MM.1S (cell line): ENCODE data around the gene CTSL.
A peak's percentile ranks its signal among the peaks of the same experiment; 100 is the strongest.

ENCODE experiments used
- DNase-seq: peaks from one replicate; pipeline ENCODE4 v3.0.0-alpha.2; 2015
- H2AFZ ChIP-seq: fragments of 300-600 bp; sonication (generic); 2 replicates; pipeline ENCODE4 v1.6.0; 2016; ENCODE audit warnings: antibody characterized with exemption, low read length
- H3F3A ChIP-seq: fragments of 300-600 bp; sonication (generic); 2 replicates; pipeline ENCODE4 v1.6.1; 2016; ENCODE audit warnings: mild to moderate bottlenecking, antibody characterized with exemption, low read length, moderate library complexity, mixed read lengths; ENCODE audit not compliant: insufficient read depth
- H3K27ac ChIP-seq: fragments of 300-600 bp; sonication (generic); 2 replicates; pipeline ENCODE4 v1.5.1; 2016; ENCODE audit warnings: mild to moderate bottlenecking, low read length
- H3K27me3 ChIP-seq: fragments of 300-600 bp; sonication (generic); replicated peaks from 2 replicates; pipeline ENCODE4 v1.6.0; 2016; ENCODE audit warnings: low read length; ENCODE audit not compliant: insufficient read depth
- H3K36me3 ChIP-seq: fragments of 300-600 bp; sonication (generic); replicated peaks from 2 replicates; pipeline ENCODE4 v1.6.1; 2016; ENCODE audit warnings: mild to moderate bottlenecking, low read length, mixed read lengths; ENCODE audit not compliant: insufficient read depth
- H3K4me1 ChIP-seq: fragments of 300-600 bp; sonication (generic); 2 replicates; pipeline ENCODE4 v1.6.1; 2016; ENCODE audit warnings: low read length, mixed read lengths
- H3K4me2 ChIP-seq: fragments of 300-600 bp; sonication (generic); 2 replicates; pipeline ENCODE4 v1.6.0; 2016; ENCODE audit warnings: low read depth, low read length
- H3K4me3 ChIP-seq: fragments of 300-600 bp; sonication (generic); 2 replicates; pipeline ENCODE4 v1.5.1; 2016; ENCODE audit warnings: low read length, mixed read lengths
- H3K79me2 ChIP-seq: fragments of 300-600 bp; sonication (generic); 2 replicates; pipeline ENCODE4 v1.6.1; 2016; ENCODE audit warnings: mixed run types, low read length, mixed read lengths
- H3K9ac ChIP-seq: fragments of 300-600 bp; sonication (generic); 2 replicates; pipeline ENCODE4 v1.6.1; 2016; ENCODE audit warnings: low read length, mixed read lengths
- H3K9me2 ChIP-seq: fragments of 300-600 bp; sonication (generic); replicated peaks from 2 replicates; pipeline ENCODE4 v1.6.1; 2016; ENCODE audit warnings: mild to moderate bottlenecking, low read length, mixed read lengths; ENCODE audit not compliant: insufficient read depth
- H3K9me3 ChIP-seq: fragments of 300-600 bp; sonication (generic); replicated peaks from 2 replicates; pipeline ENCODE4 v1.6.1; 2016; ENCODE audit warnings: mild to moderate bottlenecking, low read length, mixed read lengths; ENCODE audit not compliant: insufficient read depth
- H4K20me1 ChIP-seq: fragments of 300-600 bp; sonication (generic); 2 replicates; pipeline ENCODE4 v1.6.1; 2016; ENCODE audit warnings: mild to moderate bottlenecking, low read length, moderate library complexity, mixed read lengths; ENCODE audit not compliant: insufficient read depth
- EZH2 ChIP-seq: fragments of 300-600 bp; sonication (generic); optimal IDR thresholded peaks from 2 replicates; pipeline ENCODE3; 2017; ENCODE audit warnings: low read depth, mild to moderate bottlenecking, antibody characterized with exemption, low read length, mixed read lengths
- EZH2phosphoT487 ChIP-seq: fragments of 300-600 bp; sonication (generic); IDR thresholded peaks from 2 replicates; pipeline ENCODE4 v1.6.1; 2018; ENCODE audit warnings: antibody characterized with exemption, low read length
- TF ChIP-seq, protein P1 (sequence below): fragments of 300-600 bp; sonication (generic); IDR thresholded peaks from 2 replicates; pipeline ENCODE4 v1.5.1; 2016; ENCODE audit warnings: antibody characterized with exemption, low read length, mixed read lengths

CTSL gene

DNA sequence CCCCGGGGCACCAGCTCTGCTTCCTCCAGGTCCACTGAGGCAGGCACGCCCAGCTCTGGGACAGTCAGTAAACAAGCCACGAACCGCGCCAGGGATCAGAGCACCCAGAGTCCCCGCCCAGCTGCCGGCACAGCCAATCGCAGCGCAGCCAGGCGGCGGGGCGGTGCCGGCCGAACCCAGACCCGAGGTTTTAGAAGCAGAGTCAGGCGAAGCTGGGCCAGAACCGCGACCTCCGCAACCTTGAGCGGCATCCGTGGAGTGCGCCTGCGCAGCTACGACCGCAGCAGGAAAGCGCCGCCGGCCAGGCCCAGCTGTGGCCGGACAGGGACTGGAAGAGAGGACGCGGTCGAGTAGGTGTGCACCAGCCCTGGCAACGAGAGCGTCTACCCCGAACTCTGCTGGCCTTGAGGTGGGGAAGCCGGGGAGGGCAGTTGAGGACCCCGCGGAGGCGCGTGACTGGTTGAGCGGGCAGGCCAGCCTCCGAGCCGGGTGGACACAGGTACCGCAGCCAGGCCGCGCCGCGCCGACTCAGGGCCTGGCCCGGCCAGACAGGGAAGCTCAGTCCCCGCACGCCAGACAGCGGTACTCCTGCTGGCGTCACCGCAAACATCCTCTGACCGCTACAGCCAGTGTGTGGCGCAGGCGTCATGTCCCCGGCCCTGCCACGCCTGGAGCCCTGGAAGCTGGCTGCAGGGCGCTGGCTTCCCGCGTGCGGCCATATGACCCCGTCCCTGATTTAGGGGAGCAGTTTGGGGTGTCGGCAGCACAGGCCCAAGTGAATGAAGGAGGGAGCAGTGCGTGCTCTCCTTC lies at the start of gene CTSL:
TSS of gene CTSL (plus strand) at position 220 of the 810 bp plus-strand sequence. CDS start 1,485 bp downstream, outside the sequence.
- Histone ChIP-seq H3K4me3 (peak within 1 kb of the TSS; percentile 82), H3K27ac (no peak within 1 kb of the TSS), H3K9me3 (no peaks in the 10 kb centered on the region)

DNA sequence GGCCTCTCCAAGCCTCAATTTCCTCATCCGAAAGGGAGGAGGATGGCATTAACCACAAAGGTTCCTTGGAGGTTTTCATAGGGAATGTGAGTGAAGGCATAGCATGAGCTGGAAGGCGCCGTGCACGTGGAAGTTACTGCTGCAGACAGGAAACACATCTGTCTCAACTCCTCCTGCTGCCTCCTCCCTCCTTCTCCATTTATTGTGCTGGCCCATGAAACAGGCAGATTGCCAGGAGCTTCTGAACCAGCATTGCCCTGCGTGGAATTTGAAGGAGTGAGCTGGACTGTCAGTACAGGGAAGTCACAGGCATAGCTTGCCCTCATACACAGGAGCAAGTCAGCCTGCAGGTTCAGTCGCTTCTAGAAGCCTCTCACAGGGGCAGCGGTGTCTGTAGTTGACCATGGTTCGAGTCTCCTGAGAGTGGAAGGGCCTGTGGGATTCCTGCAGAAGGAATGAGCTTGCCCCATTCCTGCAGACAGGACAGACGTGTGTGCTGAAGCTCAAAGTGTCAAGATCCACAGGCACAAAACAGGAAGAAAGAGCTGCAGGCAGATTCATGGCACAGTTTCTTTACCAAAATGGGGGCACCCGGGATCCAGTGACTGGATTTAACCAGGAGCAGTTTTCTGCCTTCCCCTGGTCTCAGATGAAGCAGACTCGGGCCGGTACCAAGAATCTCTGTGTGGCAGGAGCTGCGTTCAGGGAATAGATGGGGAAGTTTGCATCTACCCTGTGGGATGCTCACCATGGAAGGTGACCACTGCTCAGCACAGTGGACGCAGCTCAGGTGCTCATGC lies 48.7 kb upstream of the CTSL start:
- peaks cover 18% of the 10 kb centered on the region for H3K4me1 ChIP-seq
- H4K20me1 ChIP-seq: no peaks in the 10 kb centered on the region
- no peak overlapping the region for H3K27ac ChIP-seq
- H2AFZ ChIP-seq: no peak overlapping the region
- no peak overlapping the region for H3K4me3 ChIP-seq
- H3K9me3 ChIP-seq: no peaks in the 10 kb centered on the region
- H3K9ac ChIP-seq: no peak overlapping the region
- no peaks in the 10 kb centered on the region for H3K9me2 ChIP-seq
- no peaks in the 10 kb centered on the region for H3K79me2 ChIP-seq
- TF ChIP-seq, protein P1, sequence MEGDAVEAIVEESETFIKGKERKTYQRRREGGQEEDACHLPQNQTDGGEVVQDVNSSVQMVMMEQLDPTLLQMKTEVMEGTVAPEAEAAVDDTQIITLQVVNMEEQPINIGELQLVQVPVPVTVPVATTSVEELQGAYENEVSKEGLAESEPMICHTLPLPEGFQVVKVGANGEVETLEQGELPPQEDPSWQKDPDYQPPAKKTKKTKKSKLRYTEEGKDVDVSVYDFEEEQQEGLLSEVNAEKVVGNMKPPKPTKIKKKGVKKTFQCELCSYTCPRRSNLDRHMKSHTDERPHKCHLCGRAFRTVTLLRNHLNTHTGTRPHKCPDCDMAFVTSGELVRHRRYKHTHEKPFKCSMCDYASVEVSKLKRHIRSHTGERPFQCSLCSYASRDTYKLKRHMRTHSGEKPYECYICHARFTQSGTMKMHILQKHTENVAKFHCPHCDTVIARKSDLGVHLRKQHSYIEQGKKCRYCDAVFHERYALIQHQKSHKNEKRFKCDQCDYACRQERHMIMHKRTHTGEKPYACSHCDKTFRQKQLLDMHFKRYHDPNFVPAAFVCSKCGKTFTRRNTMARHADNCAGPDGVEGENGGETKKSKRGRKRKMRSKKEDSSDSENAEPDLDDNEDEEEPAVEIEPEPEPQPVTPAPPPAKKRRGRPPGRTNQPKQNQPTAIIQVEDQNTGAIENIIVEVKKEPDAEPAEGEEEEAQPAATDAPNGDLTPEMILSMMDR: no peak
- TF ChIP-seq EZH2: no peak
- no peak for TF ChIP-seq EZH2phosphoT487
- no peak overlapping the region for H3K4me2 ChIP-seq
- DNase-seq: no peak
- H3K36me3 ChIP-seq: peaks cover 8% of the 10 kb centered on the region; the same call in 1 of the 2 replicates
- no peaks in the 10 kb centered on the region for H3F3A ChIP-seq
- no peaks in the 10 kb centered on the region for H3K27me3 ChIP-seq

More for the DNA sequence above, at the start of gene CTSL:
- H3F3A ChIP-seq: peaks cover 8% of the 10 kb centered on the region; the same call in 1 of the 2 replicates
- peak within 1 kb of the TSS; percentile 66 for H3K9ac ChIP-seq
- peaks cover 5% of the 10 kb centered on the region; the same call in 1 of the 2 replicates for H3K4me1 ChIP-seq
- H3K9me2 ChIP-seq: no peaks in the 10 kb centered on the region
- H4K20me1 ChIP-seq: no peaks in the 10 kb centered on the region
- TF ChIP-seq, protein P1: peak; percentile 13
- TF ChIP-seq EZH2: no peak
- H3K79me2 ChIP-seq: no peaks in the 10 kb centered on the region
- peak within 1 kb of the TSS; percentile 96 for H2AFZ ChIP-seq
- DNase-seq: peak; percentile 53
- peak within 1 kb of the TSS; percentile 96 for H3K4me2 ChIP-seq
- H3K27me3 ChIP-seq: no peaks in the 10 kb centered on the region
- H3K36me3 ChIP-seq: no peaks in the 10 kb centered on the region

DNA sequence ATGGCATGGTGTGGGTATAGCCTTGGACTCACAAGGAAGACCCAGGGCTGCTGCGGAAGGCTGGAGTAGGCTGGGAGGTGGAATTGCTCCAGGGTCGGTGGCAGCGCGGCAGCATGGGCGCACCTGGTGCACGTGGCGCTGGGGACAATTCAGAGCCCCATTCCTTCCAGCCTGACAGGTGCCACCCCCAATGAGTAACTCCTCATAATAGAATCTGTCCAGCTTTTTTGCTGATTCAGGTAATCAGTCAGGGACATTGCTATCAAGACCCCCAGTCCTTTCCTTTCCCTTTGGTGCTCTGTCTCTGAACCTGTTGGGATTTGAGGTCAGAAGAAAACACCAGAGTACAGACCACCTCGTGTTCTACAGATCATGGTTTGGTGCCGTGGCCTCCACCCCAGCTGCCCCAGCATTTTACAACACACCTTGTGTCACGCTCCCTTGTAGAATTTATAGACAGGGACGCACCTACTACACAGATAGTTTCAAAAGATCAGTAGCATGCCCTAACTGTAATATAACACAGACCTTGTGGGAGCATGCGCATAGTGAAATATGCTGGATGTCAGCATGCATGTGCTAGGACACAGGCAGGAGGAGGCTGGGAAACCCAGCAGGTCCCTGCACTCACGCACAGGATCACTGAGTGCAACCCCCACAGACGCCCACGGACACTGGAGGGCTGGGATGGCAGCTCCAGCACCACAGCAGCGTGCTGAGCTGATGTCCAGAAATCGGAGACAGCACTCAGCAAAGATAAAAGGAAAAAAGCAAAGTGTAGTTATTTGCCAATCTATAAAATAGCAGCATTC lies 47.9 kb upstream of the CTSL start:
- Histone ChIP-seq H3K27ac (no peak overlapping the region), H3K27me3 (no peaks in the 10 kb centered on the region), H3F3A (no peaks in the 10 kb centered on the region), H3K36me3 (peaks cover 9% of the 10 kb centered on the region; the same call in 1 of the 2 replicates), H3K9ac (no peak overlapping the region), H3K4me2 (no peak overlapping the region), H3K9me2 (no peaks in the 10 kb centered on the region), H4K20me1 (no peaks in the 10 kb centered on the region), H3K9me3 (no peaks in the 10 kb centered on the region), H2AFZ (no peak overlapping the region), H3K4me3 (no peak overlapping the region), H3K79me2 (no peaks in the 10 kb centered on the region), H3K4me1 (peaks cover 18% of the 10 kb centered on the region)
- DNase-seq: no peak
- TF ChIP-seq, protein P1: no peak
- TF ChIP-seq EZH2: no peak
- TF ChIP-seq EZH2phosphoT487: no peak
